Suppressor macrophage (primary cell): ENCODE measurements around the gene SRRM4.
"Not testable (repeated sequence)": the region's sequence is repeated elsewhere in the genome, so short reads cannot be mapped to it uniquely, and the experiment has no call there.

Experiments
- DNase-seq, 4 experiments: peaks; one replicate each; pipeline ENCODE4 v3.0.0-alpha.2; 2020 to 2022

Gene SRRM4

DNA sequence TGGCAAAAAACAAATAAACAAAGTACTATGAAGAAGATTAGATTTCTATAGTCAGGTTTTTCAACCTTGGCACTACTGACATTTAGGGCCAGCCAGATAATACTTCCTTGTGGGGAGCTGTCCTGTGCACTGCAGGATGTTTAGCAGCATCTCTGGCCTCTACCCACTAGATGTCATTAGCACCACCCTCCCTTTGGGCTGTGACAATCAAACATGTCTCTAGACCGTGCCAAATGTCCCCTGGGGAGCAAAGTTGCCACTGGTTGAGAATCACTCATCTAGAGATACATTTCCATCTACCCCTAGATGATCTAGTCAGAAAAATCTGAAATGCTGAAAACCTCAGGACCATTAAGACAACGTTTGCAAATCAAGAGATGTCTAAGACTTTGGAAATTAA is 29.9 kb downstream of the SRRM4 start:
- DNase-seq, result no peak

DNA sequence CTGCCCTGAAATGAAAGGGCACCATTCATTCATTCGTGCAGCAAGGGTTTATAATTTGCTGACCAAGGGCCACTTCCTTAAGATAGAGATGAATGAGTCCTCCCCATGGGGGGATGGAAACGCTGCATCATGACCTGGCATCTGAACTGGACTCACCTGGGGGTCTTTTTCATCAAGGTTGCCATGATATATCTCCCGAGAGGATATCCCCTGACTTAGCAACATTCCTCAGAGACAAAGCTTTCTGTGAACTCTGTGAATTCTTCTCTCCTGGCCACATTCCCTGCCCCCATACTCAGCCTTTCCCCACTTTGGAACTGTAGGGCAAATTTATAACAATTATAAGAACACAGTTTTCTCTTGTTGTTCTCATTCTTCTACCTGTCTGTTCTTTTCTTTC is 30.8 kb downstream of the SRRM4 start:
- no peak for DNase-seq

DNA sequence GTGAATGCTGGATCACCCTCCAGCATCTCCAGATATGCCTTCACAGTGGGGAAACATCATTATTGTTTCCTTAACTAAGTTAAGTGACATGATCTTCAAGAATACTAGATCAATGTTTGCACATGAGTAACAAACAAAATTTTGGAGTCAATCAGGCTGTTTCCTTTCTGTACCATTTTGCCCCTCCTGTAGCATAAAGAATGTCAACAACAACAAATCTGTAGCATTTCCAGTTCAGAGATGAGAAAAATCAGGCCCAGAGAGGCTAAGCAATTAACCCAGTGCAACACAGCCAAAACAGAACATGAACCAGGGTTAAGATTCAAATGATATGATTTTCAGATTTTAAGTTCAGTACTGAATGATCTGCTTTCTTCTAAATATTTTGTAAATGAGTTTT is 31.7 kb downstream of the SRRM4 start:
- DNase-seq, result no peak

DNA sequence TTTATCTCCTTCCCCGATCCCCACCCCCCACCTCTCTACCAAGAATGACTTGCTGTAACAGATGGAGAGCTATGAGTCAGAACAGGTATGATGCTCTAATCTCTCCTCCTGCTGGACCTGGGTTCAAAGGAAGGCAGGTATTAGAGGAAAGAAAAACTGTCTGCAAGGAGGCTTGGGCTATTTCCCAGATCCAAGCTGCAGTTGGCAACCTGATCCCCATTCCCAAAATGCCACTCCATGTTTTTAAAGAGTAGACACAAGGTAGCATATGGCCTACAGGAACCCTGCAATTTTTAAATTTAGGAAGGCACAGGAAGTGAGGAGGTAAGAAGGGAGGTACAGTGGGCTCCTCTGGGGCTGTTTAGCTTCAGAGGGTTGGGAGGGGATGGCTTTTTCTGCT is 33.0 kb downstream of the SRRM4 start:
- DNase-seq, result no peak

DNA sequence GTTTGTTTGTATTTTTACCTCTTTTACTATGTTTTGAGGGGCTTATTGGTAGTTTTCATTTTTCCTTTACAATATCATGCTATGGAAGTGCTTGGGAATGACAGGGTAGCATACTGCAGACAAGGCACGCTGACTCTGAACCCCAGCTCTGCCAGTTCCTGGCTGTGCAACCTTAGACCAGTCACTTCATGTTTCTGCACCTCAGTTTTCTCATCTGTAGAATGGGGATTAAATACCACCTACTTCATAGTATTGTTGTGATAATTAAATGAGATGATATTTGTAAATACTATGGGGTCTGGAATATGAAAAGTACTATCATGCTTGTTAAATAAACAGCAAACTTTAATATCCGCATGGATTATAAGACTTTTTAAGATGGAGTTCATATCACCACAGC is 35.4 kb downstream of the SRRM4 start:
- DNase-seq, result no peak

DNA sequence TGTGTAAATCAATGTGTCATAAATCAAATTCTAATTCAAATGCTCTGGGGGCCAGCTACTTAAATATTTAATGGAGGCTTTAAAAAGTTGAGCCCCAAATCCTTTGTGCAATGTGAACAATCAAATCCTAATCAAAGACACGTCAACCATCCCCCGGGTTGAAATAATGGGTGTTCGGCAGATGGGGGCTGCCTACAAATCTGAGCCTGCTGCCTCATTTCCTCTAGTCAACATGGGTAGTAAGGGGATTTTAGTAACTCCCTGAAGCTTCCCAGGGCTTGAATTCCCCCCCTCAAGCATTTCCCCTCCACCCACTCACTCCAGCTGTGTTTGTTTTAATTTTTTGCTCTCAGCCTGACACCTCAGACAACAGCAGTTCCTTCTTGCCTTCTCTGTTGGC is 37.8 kb downstream of the SRRM4 start:
- peak in 1 of 4 experiments; percentile 5 for DNase-seq

DNA sequence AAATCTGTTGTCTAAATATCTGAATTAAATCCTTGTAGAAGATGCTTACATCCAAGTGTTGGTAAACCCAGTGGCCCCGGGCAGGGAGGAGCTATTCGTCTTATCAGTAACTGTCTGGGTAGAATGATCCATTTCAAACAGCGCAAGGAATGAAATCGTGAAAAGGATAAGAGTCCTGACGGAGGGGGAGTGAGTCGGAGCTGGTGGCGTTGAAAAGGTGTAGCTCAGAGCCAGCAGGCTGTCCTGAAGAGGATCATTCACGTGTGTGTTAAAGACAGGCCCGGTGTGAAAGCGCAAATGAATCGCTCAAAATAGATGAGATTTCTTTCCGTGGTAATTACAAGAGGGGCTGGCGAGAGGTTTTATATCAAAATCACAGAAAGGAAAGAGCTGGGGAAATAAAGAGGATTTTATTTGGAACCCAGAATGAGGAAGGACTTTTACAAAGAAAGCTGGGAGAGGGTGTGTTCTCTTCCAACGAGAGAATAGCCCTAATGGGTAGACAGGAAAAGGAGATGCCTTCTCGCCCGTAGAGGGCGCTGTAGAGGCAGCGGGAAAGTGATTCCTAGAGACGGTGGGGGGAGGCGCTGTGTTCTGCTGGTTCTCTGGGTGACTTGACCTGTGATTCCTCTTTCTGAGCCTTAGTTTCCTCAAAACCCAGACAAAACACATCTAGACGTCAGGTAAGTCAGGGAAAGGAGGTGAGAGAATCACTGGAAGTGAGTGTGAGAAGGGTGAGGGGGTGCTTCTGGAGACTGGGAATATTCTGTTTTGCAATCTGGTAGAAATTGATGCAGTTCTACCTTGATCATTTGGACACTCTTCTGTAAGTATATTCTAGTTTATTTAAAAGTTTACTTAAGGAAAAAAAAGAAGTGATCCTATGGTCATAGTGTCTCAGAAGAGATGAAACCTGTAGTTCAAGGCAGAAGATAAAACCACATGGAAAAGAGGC is 39.3 kb downstream of the SRRM4 start:
- DNase-seq, result peak; percentile 17 to 45 (median 32)

DNA sequence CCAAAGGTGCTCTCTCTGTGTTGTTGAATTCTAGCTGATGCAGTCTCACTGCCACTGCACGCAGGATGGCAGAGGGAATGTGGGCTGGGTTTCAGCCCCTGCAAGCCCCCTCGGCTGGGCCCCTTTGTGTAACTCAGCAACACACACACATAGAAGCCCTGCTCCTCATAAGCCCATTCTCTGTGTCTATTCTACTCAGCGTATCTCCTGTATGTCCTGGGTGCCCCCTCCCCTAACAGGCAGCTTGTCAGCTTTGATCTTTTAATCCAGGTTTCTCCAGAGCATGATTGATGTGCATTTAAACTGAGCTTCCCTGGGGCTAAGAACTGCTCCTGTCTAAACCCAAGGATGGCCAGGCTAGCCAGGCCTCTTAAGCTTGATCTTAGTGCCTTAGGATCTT is 43.0 kb downstream of the SRRM4 start:
- no peak for DNase-seq

DNA sequence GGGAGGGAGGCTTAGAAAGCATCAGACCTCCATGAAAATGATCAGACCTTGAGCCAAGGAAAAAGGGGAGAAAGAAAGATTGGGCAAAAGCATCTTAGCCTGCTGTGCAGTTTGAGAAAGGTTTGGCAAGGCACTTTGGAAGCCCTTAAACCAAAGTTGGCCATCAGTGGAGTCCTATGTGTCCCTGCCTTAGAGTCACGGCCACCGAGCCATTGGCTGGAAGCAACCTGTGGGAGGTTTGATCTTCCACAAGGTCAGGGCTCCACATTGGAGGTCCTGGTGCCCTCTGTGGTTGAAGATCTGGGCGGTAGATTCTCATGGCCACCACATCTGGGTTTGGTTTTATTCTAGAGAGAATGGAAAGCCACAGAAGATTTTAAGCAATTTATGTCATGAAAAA is 44.4 kb downstream of the SRRM4 start:
- DNase-seq, result no peak

DNA sequence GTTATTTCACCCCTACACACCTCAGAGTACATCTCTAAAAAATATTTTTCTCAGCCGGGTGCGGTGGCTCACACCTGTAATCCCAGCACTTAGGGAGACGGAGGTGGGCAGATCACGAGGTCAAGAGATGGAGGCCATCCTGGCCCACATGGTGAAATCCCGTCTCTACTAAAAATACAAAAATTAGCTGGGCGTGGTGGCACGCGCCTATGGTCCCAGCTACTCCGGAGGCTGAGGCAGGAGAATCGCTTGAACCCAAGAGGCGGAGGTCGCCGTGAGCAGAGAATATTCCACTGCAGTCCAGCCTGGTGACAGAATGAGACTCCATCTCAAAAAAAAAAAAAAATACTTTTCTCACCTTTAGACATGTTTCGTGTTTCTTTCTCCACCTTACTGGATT is 52.0 kb downstream of the SRRM4 start:
- DNase-seq, result not testable (repeated sequence)

DNA sequence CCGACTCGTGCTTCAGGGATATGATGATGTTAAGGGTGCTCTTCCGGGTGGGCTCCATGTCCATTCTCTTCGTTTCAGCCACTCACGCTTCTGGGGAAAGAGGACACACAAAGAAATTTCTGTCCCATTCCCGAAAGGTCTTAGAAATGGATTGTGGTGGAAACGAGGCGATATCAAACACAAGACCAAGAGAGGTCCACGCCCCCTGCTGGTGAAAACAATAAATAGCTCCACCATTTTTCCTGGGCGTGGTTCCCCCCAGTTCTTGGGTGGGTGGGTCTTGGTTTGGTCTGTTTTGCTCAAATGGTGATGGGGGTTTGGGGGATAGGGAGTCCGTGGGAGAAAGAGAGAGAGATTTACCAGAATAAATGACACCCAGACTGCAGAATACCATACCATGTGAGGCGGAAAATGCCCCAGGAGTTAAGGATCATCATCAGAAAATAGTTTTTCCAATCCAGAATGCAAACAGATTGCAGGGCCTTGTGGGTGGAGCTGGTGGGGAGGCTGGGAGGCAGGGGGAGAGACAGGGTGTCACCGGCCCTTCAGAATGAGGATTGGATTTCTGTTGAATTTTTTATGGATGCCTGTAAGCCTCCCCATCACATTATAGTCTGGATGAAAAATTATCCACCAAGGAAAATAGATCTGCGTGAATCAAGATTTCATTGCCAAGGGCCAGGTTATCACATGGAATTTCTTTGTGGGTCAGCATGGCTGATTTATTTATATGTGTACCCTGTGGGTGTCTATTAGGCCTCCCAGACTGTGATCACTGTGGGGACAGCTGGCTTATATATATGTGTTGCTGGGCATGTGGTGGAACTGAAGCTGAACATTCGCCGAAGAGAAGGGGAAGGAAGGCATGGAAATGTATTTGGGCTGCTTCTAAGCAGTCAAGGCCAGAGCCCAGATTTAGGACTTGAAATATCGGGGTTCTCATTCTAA is 55.8 kb downstream of the SRRM4 start:
- peak; percentile 41 to 57 (median 56) for DNase-seq

DNA sequence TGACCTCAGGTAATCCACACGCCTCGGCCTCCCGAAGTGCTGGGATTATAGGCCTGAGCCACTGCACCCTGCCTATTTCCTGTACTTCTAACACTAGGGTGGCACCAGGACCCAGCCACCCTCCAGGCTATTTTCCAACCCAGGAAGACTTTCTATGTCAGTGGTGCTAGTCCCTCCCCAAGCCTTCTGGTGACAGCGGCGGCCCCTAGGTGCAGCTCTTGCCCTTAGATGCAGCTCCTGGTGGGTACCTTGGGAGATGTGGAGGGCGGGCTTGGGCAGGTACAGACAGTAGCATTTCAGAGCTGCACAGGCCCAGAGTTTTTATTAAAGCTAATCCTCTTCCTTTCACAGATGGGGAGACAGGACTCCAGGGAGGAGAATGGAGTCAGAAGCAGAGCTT is 62.8 kb downstream of the SRRM4 start:
- DNase-seq, result no peak

DNA sequence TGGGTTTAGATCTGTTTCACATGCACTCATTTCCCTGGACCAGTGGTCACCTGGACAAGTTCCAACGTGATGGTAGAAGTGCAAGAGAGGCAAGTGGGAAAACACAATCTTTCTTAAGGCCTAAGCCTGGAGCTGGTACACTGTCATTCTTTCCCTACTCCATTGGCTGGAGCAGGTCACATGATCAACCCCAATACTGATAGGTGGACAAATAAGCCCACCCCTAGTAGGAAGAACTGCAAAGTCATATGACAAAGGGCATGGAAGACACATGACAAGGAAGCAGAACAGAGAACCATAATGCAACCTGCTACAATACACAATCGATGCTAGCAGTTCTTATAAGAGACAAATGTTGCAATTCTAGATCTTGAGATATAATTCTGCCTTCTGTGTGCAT is 66.3 kb downstream of the SRRM4 start:
- DNase-seq, result no peak

DNA sequence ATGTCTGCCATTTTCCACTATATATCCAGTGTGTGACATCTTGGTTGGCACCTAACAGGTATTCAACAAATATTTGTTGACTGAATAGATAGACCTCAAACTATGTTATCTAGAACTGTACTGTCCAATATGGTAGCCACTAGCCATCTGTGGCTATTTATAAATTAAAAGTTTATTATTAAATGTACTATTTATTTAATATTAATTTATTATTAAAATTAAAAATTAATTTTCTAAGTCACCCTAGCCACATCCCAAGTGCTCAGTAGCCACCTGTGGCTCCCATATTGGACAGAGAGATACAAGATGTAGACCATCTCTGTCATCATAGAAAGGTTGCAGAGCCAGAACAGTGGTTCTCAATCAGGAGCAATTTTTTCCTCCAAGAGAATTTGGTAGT is 69.3 kb downstream of the SRRM4 start:
- no peak for DNase-seq

DNA sequence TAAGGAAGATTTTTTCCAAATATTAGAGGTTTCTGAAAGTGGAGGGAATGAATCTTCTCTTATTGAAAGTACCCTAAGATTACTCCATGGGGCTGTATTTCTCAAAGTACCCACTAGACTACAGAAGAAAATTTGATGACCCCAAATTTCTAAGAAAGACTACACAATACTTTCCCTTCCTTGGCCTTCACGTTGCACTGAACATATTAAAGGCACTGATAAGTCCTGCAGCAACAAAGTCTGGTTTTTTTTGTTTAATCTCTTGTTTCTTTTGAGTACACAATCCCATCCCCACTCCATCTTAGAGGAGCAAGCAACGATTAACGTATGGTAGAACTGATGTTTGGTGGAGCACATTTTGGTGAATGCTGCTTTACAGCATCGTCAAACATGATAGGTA is 70.1 kb downstream of the SRRM4 start:
- DNase-seq, result no peak

DNA sequence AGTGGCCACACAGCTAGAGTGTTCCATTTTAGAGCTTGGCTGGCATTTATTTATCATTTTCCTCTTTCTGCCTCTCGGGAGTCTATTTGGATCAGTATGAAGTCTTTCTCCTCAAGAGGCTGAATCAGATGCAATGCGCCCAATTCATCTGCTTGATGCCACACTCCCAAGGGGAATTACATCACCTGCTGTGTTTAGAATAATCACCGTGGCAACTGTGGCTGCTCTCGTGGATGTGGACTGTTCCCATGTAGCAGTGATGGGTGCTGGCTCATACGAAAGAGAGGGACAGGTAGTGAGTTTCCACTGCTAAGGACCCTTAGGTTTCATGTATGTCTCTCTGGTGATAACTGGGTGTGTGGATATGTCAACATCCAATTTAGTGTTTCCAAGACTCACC is 70.7 kb downstream of the SRRM4 start:
- no peak for DNase-seq

DNA sequence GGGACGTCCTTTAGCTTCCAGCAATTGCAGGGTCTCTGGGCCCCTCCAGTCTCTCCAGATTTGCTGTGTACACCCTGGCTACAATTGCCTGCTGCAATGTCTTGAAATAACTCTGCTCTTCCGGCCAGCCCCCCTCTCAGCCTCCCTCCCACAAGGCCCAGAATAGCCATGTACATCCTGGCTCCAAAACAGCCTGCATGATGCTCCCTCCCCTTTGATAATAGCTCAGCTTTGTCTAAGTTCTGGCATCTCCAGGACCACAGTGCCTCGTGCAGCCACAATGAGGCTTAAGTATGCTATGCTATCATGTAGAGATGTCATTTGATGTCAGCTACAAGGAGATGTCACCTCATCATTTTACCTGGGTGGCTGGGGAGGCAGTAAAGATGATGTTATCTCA is 74.6 kb downstream of the SRRM4 start:
- no peak for DNase-seq

DNA sequence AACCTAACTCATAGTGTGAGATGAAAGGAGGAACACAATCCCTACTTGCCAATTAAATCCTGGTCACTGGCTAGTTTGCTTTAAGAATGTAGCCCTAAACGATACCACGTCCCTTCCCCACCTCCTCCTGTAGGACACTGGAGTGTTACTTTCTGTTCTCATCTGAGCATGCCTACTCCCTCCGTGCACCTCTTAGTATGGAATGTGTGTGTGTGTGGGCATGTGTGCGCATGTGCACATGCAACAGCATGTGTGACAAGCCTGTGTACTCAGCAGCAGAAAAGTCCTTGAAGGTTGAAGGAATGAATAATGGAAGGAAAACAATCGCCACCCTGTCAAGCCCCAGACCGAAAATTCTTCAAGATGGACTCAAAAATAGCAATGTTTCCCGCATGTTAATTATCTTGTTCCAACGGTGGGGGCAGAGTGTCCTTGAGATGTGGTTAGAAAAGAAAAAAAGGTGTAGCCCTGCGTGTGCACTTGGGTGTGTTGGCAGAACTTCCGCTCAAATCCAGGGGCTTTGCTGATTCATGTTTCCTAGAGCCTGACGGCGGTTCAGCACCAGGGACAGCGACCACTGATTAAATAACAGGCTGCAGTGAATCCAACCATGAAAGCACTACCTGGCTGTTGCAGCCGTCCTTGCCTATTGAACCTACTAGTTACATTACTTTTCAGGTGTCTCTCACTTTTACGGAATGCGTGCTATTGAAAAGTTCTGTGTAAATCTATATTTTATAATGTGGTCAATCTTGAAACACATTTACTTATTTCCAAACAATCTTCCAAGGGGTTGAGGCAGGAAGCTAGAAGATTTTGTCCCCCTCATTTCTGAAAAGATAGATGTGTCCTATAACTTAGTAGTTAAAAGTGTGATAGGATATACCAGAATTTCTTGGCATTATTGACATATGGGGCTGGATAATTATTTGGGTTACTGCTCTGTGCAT is 79.8 kb downstream of the SRRM4 start:
- DNase-seq, result peak; percentile 41 to 76 (median 57)

DNA sequence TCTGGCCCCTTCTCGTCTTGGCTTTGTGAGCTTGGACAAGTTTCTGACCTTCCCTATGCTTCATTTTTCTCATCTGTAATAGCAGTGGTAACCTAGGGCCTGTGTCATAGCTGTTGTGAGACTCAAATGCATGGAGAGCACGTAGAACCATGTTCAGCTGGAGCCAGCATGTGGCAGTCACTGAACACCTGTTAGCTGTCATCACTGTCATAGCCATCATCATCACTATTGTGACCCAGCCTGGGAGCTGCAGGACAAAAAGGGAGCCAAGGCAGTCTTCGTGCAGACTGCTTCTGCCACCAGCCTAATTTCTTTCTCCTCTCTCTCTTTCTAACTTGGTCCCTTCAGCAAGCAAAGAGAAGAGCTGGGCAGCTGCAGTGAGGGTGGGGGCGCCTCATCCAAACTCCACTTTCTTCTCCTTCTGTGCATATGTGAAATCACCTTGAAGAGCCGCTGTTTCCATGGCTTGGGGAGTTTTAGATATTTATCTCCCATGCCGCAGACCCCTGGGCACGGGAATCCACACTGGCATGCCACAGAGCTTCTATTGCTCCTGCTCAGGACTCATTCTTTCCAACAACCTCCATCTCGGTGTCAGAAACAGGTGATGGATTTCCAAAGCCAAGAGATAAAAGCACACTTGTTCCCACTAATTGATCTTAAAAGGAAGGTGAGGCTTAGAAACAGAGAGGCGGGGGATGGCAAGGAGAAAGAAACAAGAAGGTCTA is 87.0 kb downstream of the SRRM4 start:
- DNase-seq, result no peak

DNA sequence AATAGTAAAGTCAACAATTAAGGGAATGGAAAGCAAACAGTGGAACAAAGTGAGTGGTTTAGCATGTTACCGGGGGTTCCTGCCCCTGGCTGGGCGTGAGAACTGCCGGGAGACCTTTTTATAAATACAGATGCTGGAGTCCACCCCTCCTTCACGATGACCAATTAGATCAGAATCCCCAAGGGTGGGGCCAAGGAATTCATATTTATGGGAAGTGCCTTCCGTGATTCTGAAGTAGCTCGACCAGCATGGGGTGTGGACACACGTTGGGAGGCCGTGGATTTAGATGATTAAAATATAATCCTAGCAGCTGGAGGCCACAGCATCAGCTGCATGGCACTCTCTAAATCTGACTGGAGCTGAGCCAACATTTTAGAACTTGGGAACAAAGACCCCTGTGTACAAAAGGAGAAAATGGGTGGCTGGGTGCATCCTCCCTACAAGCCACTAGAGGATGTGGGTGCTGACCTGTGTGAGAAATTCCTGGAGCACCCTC is 87.9 kb downstream of the SRRM4 start:
- no peak for DNase-seq

DNA sequence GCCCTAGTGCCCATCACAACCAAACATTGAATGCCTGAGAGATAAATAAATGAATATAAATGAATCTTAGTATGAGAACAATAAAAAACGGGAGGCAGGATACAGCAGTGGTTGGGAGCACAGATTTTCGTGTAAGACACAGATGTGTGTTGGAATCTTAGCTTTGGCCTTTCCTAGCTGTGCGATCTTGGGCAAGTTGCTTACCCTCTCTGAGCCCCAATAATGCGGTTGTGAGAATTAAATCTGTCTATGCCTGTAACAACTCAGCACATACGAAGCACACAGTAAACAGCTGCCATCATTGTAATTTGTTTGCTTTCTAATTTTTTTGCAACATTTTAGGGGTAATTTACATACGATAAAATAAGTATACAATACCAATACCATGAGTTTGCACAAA is 89.8 kb downstream of the SRRM4 start:
- DNase-seq, result no peak
